HepG2 (cell line): Measurements from ENCODE around the gene RITA1. TPM values are rescaled to one million over a fixed set of nuclear protein-coding genes. Genes with fewer than 3 reads are reported as not detected.

ENCODE experiments used
- AKAP8 ChIP-seq: sonication (generic); formaldehyde crosslinking; IDR thresholded peaks from 2 replicates; pipeline ENCODE4 v1.5.1; 2020; ENCODE audit warnings: mild to moderate bottlenecking, missing genetic modification reagents
- ATAD3A ChIP-seq: sonication (generic); formaldehyde crosslinking; IDR thresholded peaks from 2 replicates; pipeline ENCODE4 v1.4.0; 2020; ENCODE audit warnings: missing genetic modification reagents
- GMEB2 ChIP-seq: IDR thresholded peaks from 2 replicates; pipeline ENCODE4 v1.6.1; 2016; ENCODE audit warnings: missing biosample characterization, missing genetic modification reagents, low read depth
- HMGXB3 ChIP-seq: sonication (generic); formaldehyde crosslinking; IDR thresholded peaks from 2 replicates; pipeline ENCODE4 v1.4.0; 2020; ENCODE audit warnings: missing genetic modification reagents, borderline replicate concordance
- HOXD1 ChIP-seq: sonication (generic); formaldehyde crosslinking; IDR thresholded peaks from 2 replicates; pipeline ENCODE4 v1.5.0; 2020; ENCODE audit warnings: missing genetic modification reagents
- KDM5B ChIP-seq: sonication (generic); formaldehyde crosslinking; IDR thresholded peaks from 2 replicates; pipeline ENCODE4 v1.4.0; 2020; ENCODE audit warnings: missing genetic modification reagents, mild to moderate bottlenecking, borderline replicate concordance
- MBNL3 ChIP-seq: fragments of 250-450 bp; sonication (Bioruptor Pico); conservative IDR thresholded peaks from 2 replicates; pipeline ENCODE4 v1.8.0; 2022; ENCODE audit warnings: mild to moderate bottlenecking, inconsistent platforms
- POLR2G ChIP-seq: fragments of 200-400 bp; formaldehyde crosslinking; IDR thresholded peaks from 2 replicates; pipeline ENCODE4 v1.6.1; 2018; ENCODE audit warnings: mild to moderate bottlenecking, low read depth, low read length, moderate library complexity
- TFE3 ChIP-seq: IDR thresholded peaks from 2 replicates; pipeline ENCODE4 v1.6.1; 2016
- ZNF136 ChIP-seq: sonication (generic); formaldehyde crosslinking; IDR thresholded peaks from 2 replicates; pipeline ENCODE4 v1.8.1; 2022; ENCODE audit warnings: low read depth, mild to moderate bottlenecking, moderate library complexity, missing genetic modification reagents
- ZNF138 ChIP-seq: sonication (generic); formaldehyde crosslinking; IDR thresholded peaks from 2 replicates; pipeline ENCODE4 v1.5.0; 2020; ENCODE audit warnings: mild to moderate bottlenecking, low read depth, missing genetic modification reagents
- ZNF331 ChIP-seq: sonication (generic); formaldehyde crosslinking; IDR thresholded peaks from 2 replicates; pipeline ENCODE4 v1.4.0; 2020; ENCODE audit warnings: missing genetic modification reagents
- ZNF34 ChIP-seq: sonication (generic); formaldehyde crosslinking; IDR thresholded peaks from 2 replicates; pipeline ENCODE4 v1.4.0; 2020; ENCODE audit warnings: mild to moderate bottlenecking, missing genetic modification reagents, borderline replicate concordance
- ZNF7 ChIP-seq: IDR thresholded peaks from 2 replicates; pipeline ENCODE4 v1.6.1; 2016; ENCODE audit warnings: missing biosample characterization, missing genetic modification reagents
- ZNF878 ChIP-seq: sonication (generic); formaldehyde crosslinking; IDR thresholded peaks from 2 replicates; pipeline ENCODE4 v1.8.1; 2023; ENCODE audit warnings: mild to moderate bottlenecking, missing genetic modification reagents, moderate library complexity
- polyA plus RNA-seq, 8 experiments: library from polyadenylated mRNA; depleted of rRNA in 3 of 8; stranded (reverse) in 7 of 8; unstranded in 1 of 8; fragments of >200 nt; fragmentation: Illumina TruSeq in 4 of 8; extraction: Trizol in 4 of 8; gene quantifications; 2 replicates each; pipeline versions ENCODE4 v1.2.1 to v1.2.3, GENCODE V29; 2011 to 2016; ENCODE audit warnings: low read depth in 4 of 8, missing spikeins in 1 of 8, mixed read lengths in 1 of 8; ENCODE audit not compliant: insufficient read depth in 1 of 8
- total RNA-seq, 5 experiments: library from RNA; depleted of rRNA; stranded (reverse); fragments of >200 nt; fragmentation: Illumina TruSeq; extraction: Trizol; gene quantifications; 2 replicates each; pipeline ENCODE4 v1.2.3, GENCODE V29; 2016; ENCODE audit warnings: low read depth in 1 of 5
- TF ChIP-seq, protein P1 (sequence below): sonication (generic); formaldehyde crosslinking; IDR thresholded peaks from 2 replicates; pipeline ENCODE4 v1.4.0; 2020; ENCODE audit warnings: missing genetic modification reagents
- TF ChIP-seq, protein P2 (sequence below): sonication (generic); formaldehyde crosslinking; IDR thresholded peaks from 2 replicates; pipeline ENCODE4 v1.4.0; 2020; ENCODE audit warnings: missing genetic modification reagents, mild to moderate bottlenecking, borderline replicate concordance

The RITA1 gene
- total and polyA plus RNA-seq, 2 of the 13 experiments (the other 11 are each of a cell fraction or from before 2014, with no cell fraction given), result 12.4 to 28.9 TPM

GRCh38 chr12:113152835-113153814, 32.4 kb upstream of the RITA1 start (continued):
- TF ChIP-seq ZNF7 (CRISPR knock-in tag) (no peak), MBNL3 (no peak), ZNF136 (CRISPR knock-in tag) (no peak), ZNF878 (no peak), POLR2G (no peak), ATAD3A (no peak), AKAP8 (CRISPR knock-in tag) (no peak), ZNF138 (CRISPR knock-in tag) (no peak), HOXD1 (CRISPR knock-in tag) (no peak), HMGXB3 (no peak), ZNF34 (CRISPR knock-in tag) (no peak), TFE3 (CRISPR knock-in tag) (no peak), ZNF331 (CRISPR knock-in tag) (0 out of 2 replicates have a peak, but pooled peaks have one; percentile 24), KDM5B (CRISPR knock-in tag) (peak; percentile 69; the same call in 1 of the 2 replicates), GMEB2 (CRISPR knock-in tag) (no peak)
- TF ChIP-seq, protein P1, sequence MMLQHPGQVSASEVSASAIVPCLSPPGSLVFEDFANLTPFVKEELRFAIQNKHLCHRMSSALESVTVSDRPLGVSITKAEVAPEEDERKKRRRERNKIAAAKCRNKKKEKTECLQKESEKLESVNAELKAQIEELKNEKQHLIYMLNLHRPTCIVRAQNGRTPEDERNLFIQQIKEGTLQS, result no peak
- TF ChIP-seq, protein P2, sequence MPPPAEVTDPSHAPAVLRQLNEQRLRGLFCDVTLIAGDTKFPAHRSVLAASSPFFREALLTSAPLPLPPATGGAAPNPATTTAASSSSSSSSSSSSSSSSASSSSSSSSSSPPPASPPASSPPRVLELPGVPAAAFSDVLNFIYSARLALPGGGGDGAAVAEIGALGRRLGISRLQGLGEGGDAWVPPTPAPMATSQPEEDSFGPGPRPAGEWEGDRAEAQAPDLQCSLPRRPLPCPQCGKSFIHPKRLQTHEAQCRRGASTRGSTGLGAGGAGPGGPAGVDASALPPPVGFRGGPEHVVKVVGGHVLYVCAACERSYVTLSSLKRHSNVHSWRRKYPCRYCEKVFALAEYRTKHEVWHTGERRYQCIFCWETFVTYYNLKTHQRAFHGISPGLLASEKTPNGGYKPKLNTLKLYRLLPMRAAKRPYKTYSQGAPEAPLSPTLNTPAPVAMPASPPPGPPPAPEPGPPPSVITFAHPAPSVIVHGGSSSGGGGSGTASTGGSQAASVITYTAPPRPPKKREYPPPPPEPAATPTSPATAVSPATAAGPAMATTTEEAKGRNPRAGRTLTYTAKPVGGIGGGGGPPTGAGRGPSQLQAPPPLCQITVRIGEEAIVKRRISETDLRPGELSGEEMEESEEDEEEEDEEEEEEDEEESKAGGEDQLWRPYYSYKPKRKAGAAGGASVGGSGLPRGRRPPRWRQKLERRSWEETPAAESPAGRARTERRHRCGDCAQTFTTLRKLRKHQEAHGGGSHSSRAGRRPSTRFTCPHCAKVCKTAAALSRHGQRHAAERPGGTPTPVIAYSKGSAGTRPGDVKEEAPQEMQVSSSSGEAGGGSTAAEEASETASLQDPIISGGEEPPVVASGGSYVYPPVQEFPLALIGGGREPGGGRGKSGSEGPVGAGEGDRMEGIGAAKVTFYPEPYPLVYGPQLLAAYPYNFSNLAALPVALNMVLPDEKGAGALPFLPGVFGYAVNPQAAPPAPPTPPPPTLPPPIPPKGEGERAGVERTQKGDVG, result no peak
